ENCODE data around the gene MAGI1.

DNA sequence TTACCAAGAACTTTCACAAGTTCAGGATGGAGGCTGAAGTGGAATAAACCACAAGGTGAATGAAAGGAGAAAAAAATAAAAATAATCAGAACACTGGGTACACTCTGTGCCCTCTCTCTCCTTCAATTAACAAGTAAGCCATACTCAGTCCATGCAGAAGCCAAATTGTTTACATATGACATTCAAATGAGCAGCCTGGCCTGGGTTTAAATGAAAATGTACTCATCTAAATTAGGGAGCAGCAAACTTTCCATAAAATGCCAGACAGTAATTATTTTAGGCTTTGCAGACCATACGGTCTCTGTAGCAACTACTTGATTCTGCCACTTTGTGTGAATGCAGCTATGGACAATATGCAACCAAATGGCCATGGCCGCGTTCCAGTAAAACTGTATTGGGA lies 376.6 kb downstream of the MAGI1 start:
- TF ChIP-seq POLR2A (IDR thresholded peaks at IDR 0.05; ENCODE audit: borderline replicate concordance, extremely low read depth, insufficient read depth, insufficient read length) (no peak), ZFX (IDR thresholded peaks at IDR 0.05) (no peak), JUND (IDR thresholded peaks at IDR 0.05) (no peak), EZH2 (IDR thresholded peaks at IDR 0.05) (no peak), RAD21 (IDR thresholded peaks at IDR 0.05; ENCODE audit: low read depth) (no peak), EZH2phosphoT487 (IDR thresholded peaks at IDR 0.05; ENCODE audit: borderline replicate concordance) (no peak)
- TF ChIP-seq, protein P1, sequence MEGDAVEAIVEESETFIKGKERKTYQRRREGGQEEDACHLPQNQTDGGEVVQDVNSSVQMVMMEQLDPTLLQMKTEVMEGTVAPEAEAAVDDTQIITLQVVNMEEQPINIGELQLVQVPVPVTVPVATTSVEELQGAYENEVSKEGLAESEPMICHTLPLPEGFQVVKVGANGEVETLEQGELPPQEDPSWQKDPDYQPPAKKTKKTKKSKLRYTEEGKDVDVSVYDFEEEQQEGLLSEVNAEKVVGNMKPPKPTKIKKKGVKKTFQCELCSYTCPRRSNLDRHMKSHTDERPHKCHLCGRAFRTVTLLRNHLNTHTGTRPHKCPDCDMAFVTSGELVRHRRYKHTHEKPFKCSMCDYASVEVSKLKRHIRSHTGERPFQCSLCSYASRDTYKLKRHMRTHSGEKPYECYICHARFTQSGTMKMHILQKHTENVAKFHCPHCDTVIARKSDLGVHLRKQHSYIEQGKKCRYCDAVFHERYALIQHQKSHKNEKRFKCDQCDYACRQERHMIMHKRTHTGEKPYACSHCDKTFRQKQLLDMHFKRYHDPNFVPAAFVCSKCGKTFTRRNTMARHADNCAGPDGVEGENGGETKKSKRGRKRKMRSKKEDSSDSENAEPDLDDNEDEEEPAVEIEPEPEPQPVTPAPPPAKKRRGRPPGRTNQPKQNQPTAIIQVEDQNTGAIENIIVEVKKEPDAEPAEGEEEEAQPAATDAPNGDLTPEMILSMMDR (IDR thresholded peaks at IDR 0.05 in 2 of 3, conservative IDR thresholded peaks at IDR 0.05 in 1 of 3; ENCODE audit: borderline replicate concordance in 1 of 3, insufficient read depth in 1 of 3, low read depth in 2 of 3, low read length in 2 of 3) = no peak
- TF ChIP-seq, protein P2, sequence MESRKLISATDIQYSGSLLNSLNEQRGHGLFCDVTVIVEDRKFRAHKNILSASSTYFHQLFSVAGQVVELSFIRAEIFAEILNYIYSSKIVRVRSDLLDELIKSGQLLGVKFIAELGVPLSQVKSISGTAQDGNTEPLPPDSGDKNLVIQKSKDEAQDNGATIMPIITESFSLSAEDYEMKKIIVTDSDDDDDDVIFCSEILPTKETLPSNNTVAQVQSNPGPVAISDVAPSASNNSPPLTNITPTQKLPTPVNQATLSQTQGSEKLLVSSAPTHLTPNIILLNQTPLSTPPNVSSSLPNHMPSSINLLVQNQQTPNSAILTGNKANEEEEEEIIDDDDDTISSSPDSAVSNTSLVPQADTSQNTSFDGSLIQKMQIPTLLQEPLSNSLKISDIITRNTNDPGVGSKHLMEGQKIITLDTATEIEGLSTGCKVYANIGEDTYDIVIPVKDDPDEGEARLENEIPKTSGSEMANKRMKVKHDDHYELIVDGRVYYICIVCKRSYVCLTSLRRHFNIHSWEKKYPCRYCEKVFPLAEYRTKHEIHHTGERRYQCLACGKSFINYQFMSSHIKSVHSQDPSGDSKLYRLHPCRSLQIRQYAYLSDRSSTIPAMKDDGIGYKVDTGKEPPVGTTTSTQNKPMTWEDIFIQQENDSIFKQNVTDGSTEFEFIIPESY (IDR thresholded peaks at IDR 0.05; ENCODE audit: extremely low read depth, insufficient replicate concordance, low read length) = no peak
